SK-N-SH treated with all-trans-retinoic acid at 6 μM for 48 hours (cell line): ENCODE results near the gene THAP8.

Source experiments
- ATAC-seq: fragments of 200-7000 bp; cut with Tn5 transposase; 3 replicates; pipeline ENCODE4 v1.9.1; 2020; ENCODE audit warnings: mild to moderate bottlenecking, moderate library complexity
- ARNTL ChIP-seq: fragments of 450-650 bp; formaldehyde crosslinking; IDR thresholded peaks from 2 replicates; pipeline ENCODE4 v1.5.0; 2020; ENCODE audit warnings: low read depth, mild to moderate bottlenecking, moderate library complexity, borderline replicate concordance
- BACH2 ChIP-seq: fragments of 250-450 bp; sonication (Bioruptor Pico); IDR thresholded peaks from 2 replicates; pipeline ENCODE4 v1.9.0; 2021; ENCODE audit warnings: mild to moderate bottlenecking, borderline replicate concordance
- ESRRG ChIP-seq: fragments of 250-450 bp; sonication (Bioruptor Pico); IDR thresholded peaks from 2 replicates; pipeline ENCODE4 v1.6.1; 2021; ENCODE audit warnings: mild to moderate bottlenecking
- ISL1 ChIP-seq: fragments of 250-450 bp; sonication (Bioruptor Pico); IDR thresholded peaks from 2 replicates; pipeline ENCODE4 v2.1.2; 2022; ENCODE audit warnings: mild to moderate bottlenecking, moderate library complexity
- OSR1 ChIP-seq: fragments of 250-450 bp; sonication (Bioruptor Pico); IDR thresholded peaks from 2 replicates; pipeline ENCODE4 v1.8.0; 2022; ENCODE audit warnings: moderate library complexity, mild to moderate bottlenecking, inconsistent platforms
- RARB ChIP-seq: fragments of 250-450 bp; sonication (Bioruptor Pico); IDR thresholded peaks from 2 replicates; pipeline ENCODE4 v1.8.0; 2021; ENCODE audit warnings: mild to moderate bottlenecking, moderate library complexity
- SNAI2 ChIP-seq: fragments of 250-450 bp; sonication (Bioruptor Pico); IDR thresholded peaks from 2 replicates; pipeline ENCODE4 v1.5.0; 2020; ENCODE audit warnings: mild to moderate bottlenecking, moderate library complexity
- TCF4 ChIP-seq: fragments of 250-450 bp; sonication (Bioruptor Pico); IDR thresholded peaks from 2 replicates; pipeline ENCODE4 v1.8.0; 2021; ENCODE audit warnings: mild to moderate bottlenecking, moderate library complexity, borderline replicate concordance
- TOX ChIP-seq: fragments of 250-450 bp; sonication (Bioruptor Pico); IDR thresholded peaks from 2 replicates; pipeline ENCODE4 v1.8.0; 2021; ENCODE audit warnings: mild to moderate bottlenecking, moderate library complexity, borderline replicate concordance
- ZC3H10 ChIP-seq: fragments of 250-450 bp; sonication (Bioruptor Pico); IDR thresholded peaks from 2 replicates; pipeline ENCODE4 v1.5.1; 2021; ENCODE audit warnings: mild to moderate bottlenecking, moderate library complexity
- ZFP3 ChIP-seq: fragments of 250-450 bp; sonication (Bioruptor Pico); IDR thresholded peaks from 2 replicates; pipeline ENCODE4 v1.5.0; 2020; ENCODE audit warnings: mild to moderate bottlenecking, moderate library complexity
- ZNF565 ChIP-seq: fragments of 450-650 bp; formaldehyde crosslinking; conservative IDR thresholded peaks from 2 replicates; pipeline ENCODE4 v1.5.0; 2020; ENCODE audit warnings: low read depth, mild to moderate bottlenecking, moderate library complexity
- TF ChIP-seq, protein P1 (sequence below): fragments of 250-450 bp; sonication (Bioruptor Pico); IDR thresholded peaks from 2 replicates; pipeline ENCODE4 v1.8.0; 2020; ENCODE audit warnings: mild to moderate bottlenecking, moderate library complexity, borderline replicate concordance
- TF ChIP-seq, protein P2 (sequence below): fragments of 250-450 bp; sonication (Bioruptor Pico); IDR thresholded peaks from 2 replicates; pipeline ENCODE4 v1.5.1; 2021; ENCODE audit warnings: mild to moderate bottlenecking, moderate library complexity
- TF ChIP-seq, protein P3 (sequence below): fragments of 250-450 bp; sonication (Bioruptor Pico); IDR thresholded peaks from 2 replicates; pipeline ENCODE4 v1.5.1; 2020; ENCODE audit warnings: low read depth, mild to moderate bottlenecking, moderate library complexity
- TF ChIP-seq, protein P4 (sequence below): fragments of 250-450 bp; sonication (Bioruptor Pico); IDR thresholded peaks from 2 replicates; pipeline ENCODE4 v1.8.0; 2021; ENCODE audit warnings: low read depth, mild to moderate bottlenecking, moderate library complexity, borderline replicate concordance
- TF ChIP-seq, protein P5 (sequence below): fragments of 250-450 bp; sonication (Bioruptor Pico); IDR thresholded peaks from 2 replicates; pipeline ENCODE4 v1.5.0; 2020; ENCODE audit warnings: mild to moderate bottlenecking, moderate library complexity

THAP8 gene

DNA sequence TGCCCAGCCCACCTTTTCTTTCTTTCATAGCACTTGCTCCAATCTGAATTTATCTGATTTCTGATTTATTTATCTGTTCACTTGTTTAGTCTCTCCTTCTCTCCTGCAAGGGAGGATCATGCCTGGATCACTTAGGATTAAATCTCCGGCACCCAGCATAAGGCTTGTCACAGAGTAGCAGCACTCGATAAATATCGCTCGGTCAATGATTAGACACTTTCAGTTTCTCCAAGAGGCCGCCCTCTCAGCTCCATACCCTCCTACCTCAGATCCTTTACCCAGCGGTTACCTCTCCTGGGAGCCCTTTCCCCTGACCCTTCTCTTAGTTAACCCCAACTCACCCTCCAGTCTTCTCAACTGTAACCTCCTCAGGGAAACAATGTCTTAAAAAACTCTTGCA, 22.8 kb downstream of the THAP8 start (continued):
- TF ChIP-seq, protein P1, sequence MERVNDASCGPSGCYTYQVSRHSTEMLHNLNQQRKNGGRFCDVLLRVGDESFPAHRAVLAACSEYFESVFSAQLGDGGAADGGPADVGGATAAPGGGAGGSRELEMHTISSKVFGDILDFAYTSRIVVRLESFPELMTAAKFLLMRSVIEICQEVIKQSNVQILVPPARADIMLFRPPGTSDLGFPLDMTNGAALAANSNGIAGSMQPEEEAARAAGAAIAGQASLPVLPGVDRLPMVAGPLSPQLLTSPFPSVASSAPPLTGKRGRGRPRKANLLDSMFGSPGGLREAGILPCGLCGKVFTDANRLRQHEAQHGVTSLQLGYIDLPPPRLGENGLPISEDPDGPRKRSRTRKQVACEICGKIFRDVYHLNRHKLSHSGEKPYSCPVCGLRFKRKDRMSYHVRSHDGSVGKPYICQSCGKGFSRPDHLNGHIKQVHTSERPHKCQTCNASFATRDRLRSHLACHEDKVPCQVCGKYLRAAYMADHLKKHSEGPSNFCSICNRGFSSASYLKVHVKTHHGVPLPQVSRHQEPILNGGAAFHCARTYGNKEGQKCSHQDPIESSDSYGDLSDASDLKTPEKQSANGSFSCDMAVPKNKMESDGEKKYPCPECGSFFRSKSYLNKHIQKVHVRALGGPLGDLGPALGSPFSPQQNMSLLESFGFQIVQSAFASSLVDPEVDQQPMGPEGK (CRISPR knock-in tag), result no peak
- TF ChIP-seq BACH2 (CRISPR knock-in tag), result no peak
- TF ChIP-seq, all 23 proteins: peak for 0

DNA sequence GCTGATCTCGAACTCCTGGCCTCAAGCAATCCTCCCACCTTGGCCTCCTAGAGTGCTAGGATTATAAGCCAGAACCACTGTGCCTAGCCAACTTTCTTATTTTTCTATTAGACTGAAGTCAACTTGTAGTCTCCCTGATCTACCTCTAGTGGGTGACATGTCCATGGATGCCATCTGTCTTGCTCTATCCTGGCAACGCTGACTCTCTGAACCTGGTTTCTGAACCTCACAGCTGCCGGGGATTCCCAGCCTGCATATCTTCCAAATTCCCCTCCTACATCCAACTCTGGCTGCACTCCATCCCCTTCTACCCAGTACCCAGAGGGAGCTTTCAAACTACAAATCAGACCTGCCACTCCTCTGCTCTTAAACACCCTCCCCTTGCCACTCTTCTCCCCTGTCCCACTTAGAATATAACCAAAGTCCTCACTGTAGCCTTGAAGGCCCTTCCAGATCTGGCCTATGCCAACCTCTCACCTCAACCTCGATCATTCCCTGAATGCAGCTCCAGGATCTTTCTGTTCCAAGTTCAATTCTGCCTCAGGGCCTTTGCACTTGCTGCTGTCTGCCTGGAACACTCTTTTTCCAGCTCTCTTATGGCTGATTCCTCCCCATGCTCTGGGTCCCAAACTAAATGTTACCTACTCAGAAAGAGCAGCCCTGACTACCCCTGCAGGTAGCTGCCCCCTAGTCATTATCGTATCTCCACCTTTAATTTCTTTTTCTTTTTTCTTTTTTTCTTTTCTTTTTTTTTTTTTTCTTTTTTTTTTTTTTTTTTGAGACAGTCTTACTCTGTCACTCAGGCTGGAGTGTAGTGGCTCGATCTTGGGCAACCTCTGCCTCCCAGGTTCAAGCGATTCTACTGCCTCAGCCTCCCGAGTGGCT, 23.6 kb downstream of the THAP8 start:
- TF ChIP-seq, protein P2, sequence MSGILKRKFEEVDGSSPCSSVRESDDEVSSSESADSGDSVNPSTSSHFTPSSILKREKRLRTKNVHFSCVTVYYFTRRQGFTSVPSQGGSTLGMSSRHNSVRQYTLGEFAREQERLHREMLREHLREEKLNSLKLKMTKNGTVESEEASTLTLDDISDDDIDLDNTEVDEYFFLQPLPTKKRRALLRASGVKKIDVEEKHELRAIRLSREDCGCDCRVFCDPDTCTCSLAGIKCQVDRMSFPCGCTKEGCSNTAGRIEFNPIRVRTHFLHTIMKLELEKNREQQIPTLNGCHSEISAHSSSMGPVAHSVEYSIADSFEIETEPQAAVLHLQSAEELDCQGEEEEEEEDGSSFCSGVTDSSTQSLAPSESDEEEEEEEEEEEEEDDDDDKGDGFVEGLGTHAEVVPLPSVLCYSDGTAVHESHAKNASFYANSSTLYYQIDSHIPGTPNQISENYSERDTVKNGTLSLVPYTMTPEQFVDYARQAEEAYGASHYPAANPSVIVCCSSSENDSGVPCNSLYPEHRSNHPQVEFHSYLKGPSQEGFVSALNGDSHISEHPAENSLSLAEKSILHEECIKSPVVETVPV (CRISPR knock-in tag), result no peak
- TF ChIP-seq SNAI2 (no peak), OSR1 (no peak), TOX (CRISPR knock-in tag) (no peak), ZFP3 (CRISPR knock-in tag) (no peak), TCF4 (CRISPR knock-in tag) (no peak), ISL1 (no peak), ZNF565 (no peak)
- TF ChIP-seq, protein P1 (CRISPR knock-in tag), result no peak
- TF ChIP-seq, protein P3, sequence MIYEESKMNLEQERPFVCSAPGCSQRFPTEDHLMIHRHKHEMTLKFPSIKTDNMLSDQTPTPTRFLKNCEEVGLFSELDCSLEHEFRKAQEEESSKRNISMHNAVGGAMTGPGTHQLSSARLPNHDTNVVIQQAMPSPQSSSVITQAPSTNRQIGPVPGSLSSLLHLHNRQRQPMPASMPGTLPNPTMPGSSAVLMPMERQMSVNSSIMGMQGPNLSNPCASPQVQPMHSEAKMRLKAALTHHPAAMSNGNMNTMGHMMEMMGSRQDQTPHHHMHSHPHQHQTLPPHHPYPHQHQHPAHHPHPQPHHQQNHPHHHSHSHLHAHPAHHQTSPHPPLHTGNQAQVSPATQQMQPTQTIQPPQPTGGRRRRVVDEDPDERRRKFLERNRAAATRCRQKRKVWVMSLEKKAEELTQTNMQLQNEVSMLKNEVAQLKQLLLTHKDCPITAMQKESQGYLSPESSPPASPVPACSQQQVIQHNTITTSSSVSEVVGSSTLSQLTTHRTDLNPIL, result no peak
- TF ChIP-seq, protein P4, sequence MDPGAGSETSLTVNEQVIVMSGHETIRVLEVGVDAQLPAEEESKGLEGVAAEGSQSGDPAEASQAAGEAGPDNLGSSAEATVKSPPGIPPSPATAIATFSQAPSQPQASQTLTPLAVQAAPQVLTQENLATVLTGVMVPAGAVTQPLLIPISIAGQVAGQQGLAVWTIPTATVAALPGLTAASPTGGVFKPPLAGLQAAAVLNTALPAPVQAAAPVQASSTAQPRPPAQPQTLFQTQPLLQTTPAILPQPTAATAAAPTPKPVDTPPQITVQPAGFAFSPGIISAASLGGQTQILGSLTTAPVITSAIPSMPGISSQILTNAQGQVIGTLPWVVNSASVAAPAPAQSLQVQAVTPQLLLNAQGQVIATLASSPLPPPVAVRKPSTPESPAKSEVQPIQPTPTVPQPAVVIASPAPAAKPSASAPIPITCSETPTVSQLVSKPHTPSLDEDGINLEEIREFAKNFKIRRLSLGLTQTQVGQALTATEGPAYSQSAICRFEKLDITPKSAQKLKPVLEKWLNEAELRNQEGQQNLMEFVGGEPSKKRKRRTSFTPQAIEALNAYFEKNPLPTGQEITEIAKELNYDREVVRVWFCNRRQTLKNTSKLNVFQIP (CRISPR knock-in tag), result no peak
- TF ChIP-seq, protein P5, sequence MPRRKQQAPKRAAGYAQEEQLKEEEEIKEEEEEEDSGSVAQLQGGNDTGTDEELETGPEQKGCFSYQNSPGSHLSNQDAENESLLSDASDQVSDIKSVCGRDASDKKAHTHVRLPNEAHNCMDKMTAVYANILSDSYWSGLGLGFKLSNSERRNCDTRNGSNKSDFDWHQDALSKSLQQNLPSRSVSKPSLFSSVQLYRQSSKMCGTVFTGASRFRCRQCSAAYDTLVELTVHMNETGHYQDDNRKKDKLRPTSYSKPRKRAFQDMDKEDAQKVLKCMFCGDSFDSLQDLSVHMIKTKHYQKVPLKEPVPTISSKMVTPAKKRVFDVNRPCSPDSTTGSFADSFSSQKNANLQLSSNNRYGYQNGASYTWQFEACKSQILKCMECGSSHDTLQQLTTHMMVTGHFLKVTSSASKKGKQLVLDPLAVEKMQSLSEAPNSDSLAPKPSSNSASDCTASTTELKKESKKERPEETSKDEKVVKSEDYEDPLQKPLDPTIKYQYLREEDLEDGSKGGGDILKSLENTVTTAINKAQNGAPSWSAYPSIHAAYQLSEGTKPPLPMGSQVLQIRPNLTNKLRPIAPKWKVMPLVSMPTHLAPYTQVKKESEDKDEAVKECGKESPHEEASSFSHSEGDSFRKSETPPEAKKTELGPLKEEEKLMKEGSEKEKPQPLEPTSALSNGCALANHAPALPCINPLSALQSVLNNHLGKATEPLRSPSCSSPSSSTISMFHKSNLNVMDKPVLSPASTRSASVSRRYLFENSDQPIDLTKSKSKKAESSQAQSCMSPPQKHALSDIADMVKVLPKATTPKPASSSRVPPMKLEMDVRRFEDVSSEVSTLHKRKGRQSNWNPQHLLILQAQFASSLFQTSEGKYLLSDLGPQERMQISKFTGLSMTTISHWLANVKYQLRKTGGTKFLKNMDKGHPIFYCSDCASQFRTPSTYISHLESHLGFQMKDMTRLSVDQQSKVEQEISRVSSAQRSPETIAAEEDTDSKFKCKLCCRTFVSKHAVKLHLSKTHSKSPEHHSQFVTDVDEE (CRISPR knock-in tag), result no peak
- TF ChIP-seq, all 23 proteins: peak for 0
- no peak for ATAC-seq

DNA sequence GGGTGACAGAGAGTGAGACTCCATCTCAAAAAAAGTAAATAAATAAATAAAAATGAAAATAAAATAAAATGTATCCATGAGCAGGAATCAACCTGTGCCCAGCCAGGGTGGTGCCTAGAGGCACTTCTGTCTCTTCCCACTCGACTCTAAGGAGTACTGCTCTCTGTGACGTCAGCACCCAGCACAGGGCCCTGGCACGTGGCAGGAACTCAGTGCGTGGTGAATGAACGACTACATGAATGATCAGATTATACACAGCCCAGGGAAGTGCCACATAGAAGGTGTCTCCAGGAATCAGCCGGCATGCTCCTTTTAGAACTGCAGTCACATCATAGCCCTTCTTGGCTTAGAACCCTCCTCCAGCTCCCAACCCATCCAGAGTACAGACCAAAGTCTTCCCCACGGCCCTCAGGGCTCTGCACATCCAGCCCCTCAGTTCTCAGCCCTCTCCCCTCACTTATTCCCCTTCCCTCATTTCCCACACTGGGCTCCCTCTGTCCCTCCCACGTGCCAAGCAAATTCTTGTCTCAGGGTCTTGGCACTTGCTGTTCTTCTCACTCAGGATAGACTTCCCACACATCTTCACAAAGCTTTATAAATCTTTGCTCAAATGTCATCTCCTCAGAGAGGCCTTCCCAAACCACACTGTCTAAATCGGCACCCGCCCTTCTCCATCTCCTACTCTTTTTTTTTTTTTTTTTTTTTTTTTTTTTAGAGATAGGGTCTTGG, 25.6 kb downstream of the THAP8 start:
- no peak for ATAC-seq
- TF ChIP-seq ARNTL (CRISPR knock-in tag) (no peak), ESRRG (no peak), ZFP3 (CRISPR knock-in tag) (no peak), ZC3H10 (CRISPR knock-in tag) (no peak), RARB (CRISPR knock-in tag) (no peak), TCF4 (CRISPR knock-in tag) (no peak), ZNF565 (no peak), SNAI2 (no peak), ISL1 (no peak), OSR1 (no peak), BACH2 (CRISPR knock-in tag) (no peak)
- TF ChIP-seq, protein P2 (CRISPR knock-in tag), result no peak
- TF ChIP-seq, protein P5 (CRISPR knock-in tag), result no peak
